CD4-positive, alpha-beta T cell treated with Interleukin-1 beta for 1 hour (primary cell): ENCODE results near the gene MOV10L1.
A peak's percentile ranks its signal among the peaks of the same experiment; 100 is the strongest.
"Not testable (repeated sequence)": the region's sequence is repeated elsewhere in the genome, so short reads cannot be mapped to it uniquely, and the experiment has no call there.

Experiments
- DNase-seq, 2 donors: peaks; one replicate each; pipeline ENCODE4 v3.0.0-alpha.2; 2020 to 2022

MOV10L1 gene

DNA sequence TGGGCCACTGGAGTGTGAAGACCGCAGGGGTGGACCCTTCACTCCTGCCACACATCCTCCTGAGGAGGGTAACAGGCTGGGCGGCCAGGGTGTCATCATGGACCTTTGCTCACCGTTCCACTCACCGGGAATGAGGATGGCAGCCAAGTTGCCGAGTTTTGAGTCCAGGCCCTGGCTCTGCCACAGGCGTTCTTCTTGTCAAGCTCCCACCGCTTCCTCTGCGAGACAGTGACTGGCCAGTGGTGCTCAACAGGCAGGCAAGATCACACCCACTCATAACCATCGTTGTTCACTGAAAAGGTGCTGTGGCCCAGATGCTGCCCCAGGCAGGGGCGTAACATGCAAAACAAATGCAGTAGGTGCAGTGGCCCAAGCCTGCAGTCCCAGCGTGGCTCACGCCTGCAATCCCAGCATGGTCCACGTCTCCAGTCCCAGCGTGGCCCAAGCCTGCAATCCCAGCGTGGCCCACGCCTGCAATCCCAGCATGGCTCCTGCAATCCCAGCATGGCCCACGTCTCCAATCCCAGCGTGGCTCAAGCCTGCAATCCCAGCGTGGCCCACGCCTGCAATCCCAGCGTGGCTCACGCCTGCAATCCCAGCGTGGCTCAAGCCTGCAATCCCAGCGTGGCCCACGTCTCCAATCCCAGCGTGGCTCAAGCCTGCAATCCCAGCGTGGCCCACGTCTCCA, 75.8 kb downstream of the MOV10L1 start:
- no peak for DNase-seq

DNA sequence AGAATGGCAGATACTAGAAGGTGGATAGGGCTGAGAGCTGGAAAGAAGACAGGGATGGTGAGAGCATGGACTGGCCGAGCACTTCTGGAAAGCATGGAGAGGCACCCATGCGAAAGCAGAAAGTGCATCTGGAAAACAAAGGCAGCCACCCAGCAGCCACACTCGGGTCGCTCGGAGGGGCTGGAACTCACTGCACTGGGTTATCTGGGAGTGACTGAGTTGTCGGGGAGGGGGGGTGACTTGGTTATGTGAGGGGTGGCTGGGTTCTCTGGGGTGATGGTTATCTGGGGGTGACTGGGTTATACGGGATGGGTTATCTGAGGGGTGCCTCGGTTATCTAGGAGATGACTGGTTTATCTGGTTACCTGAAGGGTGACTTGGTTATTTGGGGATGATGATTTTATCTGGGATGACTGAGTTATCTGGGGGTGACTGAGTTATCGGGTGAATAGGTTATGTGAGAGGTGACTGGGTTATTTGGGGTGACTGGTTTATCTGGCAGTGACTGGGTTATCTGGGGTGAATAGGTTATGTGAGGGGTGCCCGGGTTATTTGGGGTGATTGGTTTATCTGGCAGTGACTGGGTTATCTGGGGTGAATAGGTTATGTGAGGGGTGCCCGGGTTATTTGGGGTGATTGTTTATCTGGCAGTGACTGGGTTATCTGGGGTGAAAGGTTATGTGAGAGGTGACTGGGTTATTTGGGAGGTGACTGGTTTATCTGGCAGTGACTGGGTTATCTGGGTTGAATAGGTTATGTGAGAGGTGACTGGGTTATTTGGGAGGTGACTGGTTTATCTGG, 78.1 kb downstream of the MOV10L1 start:
- no peak for DNase-seq

DNA sequence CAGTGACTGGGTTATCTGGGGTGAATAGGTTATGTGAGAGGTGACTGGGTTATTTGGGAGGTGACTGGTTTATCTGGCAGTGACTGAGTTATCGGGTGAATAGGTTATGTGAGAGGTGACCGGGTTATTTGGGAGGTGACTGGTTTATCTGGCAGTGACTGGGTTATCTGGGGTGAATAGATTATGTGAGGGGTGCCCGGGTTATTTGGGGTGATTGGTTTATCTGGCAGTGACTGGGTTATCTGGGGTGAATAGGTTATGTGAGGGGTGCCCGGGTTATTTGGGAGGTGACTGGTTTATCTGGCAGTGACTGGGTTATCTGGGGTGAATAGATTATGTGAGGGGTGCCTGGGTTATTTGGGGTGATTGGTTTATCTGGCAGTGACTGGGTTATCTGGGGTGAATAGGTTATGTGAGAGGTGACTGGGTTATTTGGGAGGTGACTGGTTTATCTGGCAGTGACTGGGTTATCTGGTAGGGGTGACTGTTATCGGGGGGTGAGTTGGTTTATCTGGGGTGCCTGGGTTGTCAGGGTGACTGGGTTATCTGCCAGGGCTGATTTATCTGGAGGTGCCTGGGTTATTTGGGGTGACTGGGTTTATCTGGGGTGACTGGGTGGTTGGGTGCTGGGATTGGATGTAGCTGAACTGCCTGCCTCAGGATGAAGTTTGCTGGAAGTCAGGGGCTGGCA, 78.8 kb downstream of the MOV10L1 start:
- not testable (repeated sequence) for DNase-seq

DNA sequence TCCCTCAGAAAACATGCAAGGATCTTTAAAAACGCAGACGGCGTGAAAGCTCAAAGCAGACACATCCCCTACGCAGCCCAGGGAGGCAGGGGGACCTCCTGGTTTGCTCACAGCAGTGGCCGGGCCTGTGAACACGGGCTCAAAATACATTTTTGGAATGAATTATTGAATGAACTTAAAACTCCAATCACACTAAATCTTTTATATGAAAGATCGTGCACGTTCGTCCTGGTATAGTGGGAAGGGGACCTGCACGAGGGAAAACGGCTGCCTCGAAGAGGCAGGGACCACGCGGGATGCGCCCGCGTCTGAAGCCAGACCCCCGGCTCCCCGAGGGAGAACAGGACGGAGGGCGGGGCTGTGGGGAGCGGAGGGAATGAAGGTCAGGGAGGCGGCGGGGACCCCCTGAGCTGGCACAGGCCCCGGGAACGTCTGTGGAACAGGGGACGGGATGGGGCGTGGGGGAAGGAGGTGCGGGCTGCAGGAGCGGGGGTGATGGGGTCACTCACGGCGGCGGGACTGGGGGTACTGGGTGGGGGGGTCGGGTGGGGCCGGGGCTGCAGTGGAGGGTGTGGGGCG, 79.5 kb downstream of the MOV10L1 start:
- DNase-seq = no peak

DNA sequence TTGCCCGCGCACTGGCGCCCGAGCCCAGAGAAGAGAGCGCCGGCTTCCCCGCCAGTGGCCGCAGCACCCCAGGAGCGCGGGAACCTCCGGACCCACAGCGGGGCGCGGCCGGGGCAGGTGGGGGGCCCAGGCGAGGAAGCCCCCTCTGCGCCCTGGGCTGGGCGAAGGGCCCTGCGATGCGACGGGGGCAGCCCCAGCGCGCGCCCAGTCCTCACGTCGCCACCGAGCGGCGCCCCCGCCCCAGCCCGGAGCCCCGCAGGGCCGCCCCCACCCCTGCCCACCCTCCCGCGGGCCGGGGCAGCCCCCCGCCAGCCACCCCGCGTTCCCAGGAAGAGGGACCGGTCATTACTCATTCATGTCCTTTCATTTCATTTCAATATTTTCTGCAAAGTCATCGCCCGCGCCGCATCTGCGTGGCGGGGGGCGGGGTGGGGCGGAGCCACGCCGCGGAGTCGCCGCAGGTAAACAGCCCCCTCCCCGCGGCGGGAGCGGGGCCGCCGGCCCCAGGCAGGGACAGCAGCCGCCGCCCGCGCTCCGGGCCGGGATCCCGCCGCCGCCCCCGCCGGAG, 80.1 kb downstream of the MOV10L1 start:
- peak; percentile 22 to 37 for DNase-seq

DNA sequence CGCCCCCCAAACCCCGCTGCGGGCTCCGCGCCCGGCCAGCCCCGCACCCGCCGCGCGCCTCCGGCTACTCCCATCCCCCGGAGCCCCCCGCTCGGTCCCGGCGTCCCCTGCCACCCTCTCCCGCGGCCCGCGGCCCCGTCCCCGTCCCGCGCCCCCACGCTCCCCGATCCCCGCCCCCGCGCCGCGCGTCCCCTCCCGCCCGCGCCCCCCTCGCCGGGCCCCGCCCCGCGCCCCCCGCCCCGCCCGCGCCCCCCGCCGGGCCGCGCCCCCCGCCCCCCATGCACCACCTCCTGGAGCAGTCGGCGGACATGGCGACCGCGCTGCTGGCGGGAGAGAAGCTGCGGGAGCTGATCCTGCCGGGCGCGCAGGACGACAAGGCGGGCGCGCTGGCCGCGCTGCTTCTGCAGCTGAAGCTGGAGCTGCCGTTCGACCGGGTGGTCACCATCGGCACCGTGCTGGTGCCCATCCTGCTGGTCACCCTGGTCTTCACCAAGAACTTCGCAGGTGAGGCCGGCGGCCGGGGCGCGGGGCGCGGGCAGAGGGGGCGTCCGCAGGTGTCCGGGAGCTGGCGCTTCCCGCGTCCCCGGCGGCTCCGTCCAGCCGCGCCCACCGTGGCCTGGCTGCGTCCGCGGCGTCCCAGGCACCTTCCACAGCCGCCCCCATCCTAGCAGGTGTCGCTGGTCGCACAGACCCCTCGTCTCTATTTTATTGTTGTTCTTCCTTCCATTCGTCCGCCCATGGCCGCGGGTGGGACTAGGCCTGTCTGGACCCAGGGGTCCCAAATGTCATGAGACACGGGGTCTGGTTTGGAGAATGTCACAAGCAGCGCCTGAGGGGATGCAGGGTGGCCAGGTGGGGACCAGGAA, 80.9 kb downstream of the MOV10L1 start, which contains the start of gene PANX2:
TSS of gene PANX2 (plus strand) at position 279 of the 866 bp plus-strand sequence. CDS start at position 279, 0 bp downstream.
- DNase-seq = no peak

DNA sequence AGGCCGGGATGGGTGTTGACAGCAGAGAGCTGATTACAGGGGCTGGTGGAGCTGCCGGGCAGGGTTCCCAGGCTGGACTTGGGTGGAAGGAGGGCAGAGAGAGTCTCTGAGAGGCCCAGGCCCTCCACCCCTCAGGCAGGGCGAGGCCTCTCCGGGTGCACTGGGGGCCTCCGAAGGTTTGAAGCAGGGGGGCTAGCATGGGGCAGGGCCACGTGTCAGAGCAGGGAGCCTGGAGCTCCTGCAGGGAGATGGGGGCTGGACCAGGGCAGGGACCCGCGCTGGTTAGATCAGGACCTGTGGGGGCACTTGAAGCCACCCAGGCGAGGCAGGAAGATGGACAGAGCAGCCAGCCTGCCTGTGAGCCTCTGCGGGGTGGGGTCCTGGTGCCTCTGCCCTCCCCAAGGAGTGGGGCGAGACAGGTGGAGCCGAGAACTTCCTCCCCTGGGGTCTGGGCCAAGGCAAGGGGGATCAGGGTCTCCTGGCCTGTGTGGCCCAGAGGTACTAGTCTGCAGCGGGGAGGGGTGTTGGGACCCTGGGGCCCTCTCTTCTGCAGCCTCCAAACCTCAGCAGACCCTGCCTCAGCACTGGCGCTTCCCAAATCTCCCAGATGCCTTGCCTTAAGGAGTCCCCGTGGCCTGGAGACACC, 81.6 kb downstream of the MOV10L1 start:
- no peak for DNase-seq

DNA sequence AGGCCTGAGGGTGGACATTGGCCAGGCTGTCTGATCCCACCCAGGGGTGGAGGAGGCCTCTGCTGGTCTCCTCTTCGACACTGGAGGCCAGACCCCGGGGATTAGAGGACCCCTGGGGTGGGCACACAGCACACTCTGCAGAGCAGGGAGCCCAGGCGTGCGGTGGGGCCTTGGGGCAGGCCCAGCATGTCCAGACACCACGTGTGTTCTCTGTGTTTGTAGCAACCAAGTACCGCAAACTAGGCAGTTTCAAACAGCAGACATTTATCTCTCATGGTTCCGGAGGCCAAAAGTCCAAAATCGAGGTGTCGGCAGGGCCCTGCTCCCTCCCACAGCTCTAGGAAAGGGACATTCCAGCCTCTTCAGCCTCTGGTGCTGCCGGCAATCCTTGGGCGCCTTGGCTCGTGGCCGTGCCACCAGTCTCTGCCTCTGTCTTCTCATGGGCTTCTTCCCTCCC, 82.2 kb downstream of the MOV10L1 start:
- no peak for DNase-seq

DNA sequence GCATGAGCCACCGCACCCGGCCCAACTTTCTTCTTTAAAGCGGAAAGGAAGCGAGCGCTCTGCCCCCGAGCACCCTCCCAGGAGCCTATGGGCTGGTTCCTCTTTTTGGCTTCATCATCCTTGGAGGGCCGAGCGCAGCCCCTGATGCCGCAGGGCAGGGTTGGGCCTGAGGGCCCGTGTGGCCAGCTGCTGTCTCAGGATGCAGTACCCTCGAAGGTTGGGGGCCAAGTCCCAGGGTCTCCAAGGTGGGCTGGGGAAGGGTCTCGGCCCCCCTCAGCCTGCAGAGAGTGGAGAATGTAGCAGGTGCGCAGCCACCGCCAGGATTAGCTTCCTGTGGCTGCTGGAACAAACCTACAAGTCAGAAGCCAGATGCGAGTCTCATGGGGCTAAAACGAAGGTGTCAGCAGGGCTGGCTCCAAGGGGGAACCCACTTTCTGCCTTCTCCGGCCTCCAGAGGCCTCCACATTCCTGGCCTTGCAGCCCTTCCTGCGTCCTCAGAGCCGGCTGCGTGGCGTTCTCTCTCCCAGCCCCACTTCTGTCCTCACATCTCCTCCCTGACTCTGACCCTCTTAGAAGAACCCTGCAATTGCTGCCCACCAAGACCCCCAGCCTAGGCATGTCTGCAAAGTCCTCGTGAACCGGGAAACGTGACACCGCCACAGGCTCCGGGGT, 83.6 kb downstream of the MOV10L1 start:
- peak in 1 of 2 donors; percentile 44 for DNase-seq

DNA sequence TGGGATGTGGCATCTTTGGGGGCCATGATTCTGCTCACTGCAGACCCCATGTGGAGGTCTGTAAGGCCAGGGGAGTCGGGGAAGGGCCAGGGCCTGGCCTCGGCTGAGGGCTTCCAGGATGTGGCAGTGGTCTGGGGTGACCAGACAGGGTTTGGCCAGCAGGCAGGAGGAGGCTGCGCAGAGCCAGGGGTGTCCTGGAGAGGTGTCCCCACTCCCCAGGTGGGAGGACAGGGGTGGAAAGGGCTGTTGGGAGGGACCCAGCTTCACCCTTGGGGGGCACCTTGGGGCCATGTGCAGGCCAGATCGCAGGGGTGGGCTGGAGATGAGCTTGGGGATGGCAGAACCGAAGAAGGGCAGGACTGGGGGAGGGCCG, 84.2 kb downstream of the MOV10L1 start:
- DNase-seq = no peak

DNA sequence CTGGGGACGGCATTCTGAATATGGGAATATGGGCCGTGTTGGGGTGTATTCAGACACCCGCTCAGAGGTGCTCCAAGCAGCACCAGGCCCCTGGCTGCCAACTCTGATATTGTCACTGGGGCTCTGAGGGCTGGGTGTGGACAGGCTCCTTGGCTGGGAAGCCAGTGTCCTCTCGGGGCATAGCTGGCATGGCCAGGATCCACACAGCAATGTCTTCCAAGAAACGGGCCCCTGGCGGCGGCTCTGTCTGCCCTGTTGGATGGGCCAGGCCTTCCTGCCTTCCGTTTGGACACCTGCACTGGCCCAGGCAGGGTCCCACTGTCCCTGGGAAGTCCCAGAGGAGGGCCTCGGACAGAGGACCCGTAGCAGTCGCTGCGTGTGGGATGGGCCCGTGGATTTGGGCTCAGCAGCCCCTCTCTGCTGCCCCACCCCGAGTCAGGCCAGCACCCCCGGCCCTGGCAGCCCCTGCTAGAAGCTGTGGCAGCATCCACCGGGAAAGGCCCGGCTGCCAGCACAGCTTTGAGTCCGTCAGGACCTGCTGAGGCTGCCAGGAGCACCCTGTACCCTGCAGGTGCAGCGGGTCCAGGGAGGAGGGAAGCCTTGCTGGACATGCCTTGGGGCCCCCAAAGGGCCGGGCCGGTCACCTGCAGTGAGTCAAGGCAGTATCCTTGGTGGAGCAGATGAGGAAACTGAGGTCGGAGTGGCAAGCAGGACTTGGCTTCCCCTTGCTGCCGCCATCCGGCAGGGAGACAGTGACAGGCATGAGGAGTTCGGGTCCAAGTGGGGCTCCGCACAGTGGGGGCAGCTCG, 84.8 kb downstream of the MOV10L1 start:
- no peak for DNase-seq

DNA sequence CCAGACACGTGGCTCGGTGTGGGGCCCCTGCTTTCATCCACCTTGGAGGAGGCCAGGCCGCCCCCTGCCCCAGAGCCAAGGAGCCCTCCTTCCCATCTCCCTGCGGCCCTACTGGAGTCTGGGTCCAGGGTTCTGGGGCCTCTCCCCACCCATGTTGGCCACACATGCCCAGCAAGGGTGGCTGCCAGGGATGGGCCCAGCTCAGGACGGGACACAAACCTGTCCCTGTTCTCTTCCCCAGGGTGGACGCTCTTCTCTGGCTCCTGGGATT, 85.3 kb downstream of the MOV10L1 start:
- no peak for DNase-seq

DNA sequence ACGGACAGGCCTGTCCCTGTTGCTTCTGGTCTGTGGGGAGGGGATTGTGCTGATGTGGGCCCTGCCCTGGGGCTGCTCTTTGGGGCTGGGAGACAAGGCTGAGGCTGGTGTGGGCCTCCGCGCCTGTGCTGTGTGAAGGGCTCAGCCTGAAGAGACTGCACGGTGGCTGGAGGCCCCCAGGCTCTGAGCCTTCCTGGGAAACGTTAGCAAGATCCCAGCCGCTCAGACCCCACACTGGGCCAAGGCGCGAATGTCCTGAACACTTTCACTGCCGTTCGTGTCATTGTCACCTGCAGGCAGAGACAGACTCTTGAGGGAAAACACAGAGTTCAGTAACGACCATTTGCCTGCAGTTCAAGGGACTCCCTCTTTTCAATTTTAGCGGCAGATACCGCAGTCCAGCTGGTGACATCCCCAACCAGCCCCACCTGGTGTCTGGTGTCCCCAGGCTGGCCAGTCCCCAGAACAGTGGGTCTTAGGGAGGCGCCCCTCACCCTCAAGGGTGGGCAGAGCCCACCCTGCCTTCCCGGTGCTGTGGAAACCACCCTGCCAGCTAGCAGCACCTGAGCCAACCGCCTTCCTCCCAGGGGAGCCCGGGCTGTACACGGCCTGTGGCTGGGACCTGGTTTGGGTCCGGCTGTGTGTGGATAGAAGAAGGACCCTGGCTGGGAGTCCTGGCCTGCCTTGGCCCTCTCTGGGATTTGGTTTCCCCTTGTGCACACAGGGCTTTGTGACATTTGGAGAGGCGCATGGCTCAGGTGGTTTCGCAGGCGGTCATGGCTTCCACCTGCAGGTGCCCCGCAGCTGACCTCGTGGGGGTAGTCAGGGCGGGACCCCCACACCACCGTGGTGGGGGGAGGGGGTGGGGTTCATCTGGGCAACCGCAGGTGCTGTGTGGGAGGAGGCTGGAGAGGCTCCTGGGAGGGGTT, 86.4 kb downstream of the MOV10L1 start:
- no peak for DNase-seq

DNA sequence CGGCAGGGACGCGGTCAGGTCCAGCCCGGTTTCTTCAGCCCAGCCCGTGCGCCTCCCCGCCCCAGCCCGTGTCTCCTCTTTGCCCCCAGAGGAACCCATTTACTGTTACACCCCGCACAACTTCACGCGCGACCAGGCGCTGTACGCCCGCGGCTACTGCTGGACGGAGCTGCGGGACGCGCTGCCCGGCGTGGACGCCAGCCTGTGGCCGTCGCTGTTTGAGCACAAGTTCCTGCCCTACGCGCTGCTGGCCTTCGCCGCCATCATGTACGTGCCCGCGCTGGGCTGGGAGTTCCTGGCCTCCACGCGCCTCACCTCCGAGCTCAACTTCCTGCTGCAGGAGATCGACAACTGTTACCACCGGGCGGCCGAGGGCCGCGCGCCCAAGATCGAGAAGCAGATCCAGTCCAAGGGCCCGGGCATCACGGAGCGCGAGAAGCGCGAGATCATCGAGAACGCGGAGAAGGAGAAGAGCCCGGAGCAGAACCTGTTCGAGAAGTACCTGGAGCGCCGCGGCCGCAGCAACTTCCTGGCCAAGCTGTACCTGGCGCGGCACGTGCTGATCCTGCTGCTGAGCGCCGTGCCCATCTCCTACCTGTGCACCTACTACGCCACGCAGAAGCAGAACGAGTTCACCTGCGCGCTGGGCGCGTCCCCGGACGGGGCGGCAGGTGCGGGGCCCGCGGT, 87.2 kb downstream of the MOV10L1 start:
- DNase-seq = no peak

DNA sequence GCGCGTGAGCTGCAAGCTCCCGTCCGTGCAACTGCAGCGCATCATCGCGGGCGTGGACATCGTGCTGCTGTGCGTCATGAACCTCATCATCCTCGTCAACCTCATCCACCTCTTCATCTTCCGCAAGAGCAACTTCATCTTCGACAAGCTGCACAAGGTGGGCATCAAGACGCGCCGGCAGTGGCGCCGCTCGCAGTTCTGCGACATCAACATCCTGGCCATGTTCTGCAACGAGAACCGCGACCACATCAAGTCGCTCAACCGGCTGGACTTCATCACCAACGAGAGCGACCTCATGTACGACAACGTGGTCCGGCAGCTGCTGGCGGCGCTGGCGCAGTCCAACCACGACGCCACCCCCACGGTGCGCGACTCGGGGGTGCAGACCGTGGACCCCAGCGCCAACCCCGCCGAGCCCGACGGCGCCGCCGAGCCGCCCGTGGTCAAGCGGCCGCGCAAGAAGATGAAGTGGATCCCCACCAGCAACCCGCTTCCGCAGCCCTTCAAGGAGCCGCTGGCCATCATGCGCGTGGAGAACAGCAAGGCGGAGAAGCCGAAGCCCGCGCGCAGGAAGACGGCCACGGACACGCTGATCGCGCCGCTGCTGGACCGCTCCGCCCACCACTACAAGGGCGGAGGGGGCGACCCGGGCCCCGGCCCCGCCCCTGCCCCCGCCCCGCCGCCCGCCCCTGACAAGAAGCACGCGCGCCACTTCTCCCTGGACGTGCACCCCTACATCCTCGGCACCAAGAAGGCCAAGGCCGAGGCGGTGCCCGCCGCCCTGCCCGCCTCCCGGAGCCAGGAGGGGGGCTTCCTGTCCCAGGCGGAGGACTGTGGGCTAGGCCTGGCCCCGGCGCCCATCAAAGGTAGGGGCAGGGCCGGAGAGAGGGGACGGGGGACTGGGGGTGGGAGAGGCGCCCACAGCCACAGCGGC, 88.0 kb downstream of the MOV10L1 start:
- DNase-seq = no peak

DNA sequence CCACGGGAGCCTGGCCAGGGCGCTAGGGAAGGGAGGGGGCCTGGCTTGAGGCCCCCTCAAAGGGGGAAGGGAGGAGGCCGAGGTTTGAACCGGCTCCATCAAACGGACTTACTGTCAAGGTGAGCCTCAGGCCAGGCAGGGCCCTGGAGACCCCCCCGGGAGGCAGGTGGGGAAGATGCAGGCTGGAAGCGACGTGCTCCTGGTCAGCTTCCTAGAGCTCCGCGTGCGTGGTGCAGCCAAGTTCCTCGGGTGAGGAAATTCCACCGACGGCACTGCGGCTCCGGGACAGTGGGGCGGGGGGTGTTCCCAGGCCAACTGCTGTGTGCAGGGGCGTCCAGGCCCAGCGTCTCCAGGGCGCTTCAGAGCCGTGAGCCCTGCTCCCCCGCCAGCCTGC, 88.7 kb downstream of the MOV10L1 start:
- DNase-seq = no peak
